Measurements from ENCODE around the gene KIF3A.

The KIF3A gene

GRCh38 chr5:132675936-132676689 is 61.2 kb downstream of the KIF3A start:
- Histone ChIP-seq H3K4me2 (ENCODE audit: low read length) (no peak overlapping the region), H3K36me3 (ENCODE audit: insufficient read depth, low read length) (no peaks in the 10 kb centered on the region), H3K27me3 (ENCODE audit: insufficient read depth, low read length) (no peaks in the 10 kb centered on the region), H3K4me3 (ENCODE audit: low read depth, low read length, poor library complexity, severe bottlenecking) (no peak overlapping the region), H3K4me1 (ENCODE audit: insufficient read depth, low read length, severe bottlenecking) (peaks cover 2% of the 10 kb centered on the region), H3K9me2 (ENCODE audit: low read depth, low read length) (no peaks in the 10 kb centered on the region), H4K20me1 (ENCODE audit: insufficient read depth, low read length) (no peaks in the 10 kb centered on the region), H3K79me2 (ENCODE audit: insufficient read depth, low read length) (no peaks in the 10 kb centered on the region), H3K9ac (ENCODE audit: low read length) (no peak overlapping the region), H3K9me3 (ENCODE audit: low read length) (no peaks in the 10 kb centered on the region), H3F3A (ENCODE audit: insufficient read depth, low read length) (no peaks in the 10 kb centered on the region), H3K27ac (ENCODE audit: low read depth, low read length, poor library complexity, severe bottlenecking) (no peak overlapping the region), H2AFZ (ENCODE audit: low read length) (no peak overlapping the region)
- TF ChIP-seq EZH2 (IDR thresholded peaks at IDR 0.05; ENCODE audit: borderline replicate concordance, low read length) (no peak), CTCF (IDR thresholded peaks at IDR 0.05; ENCODE audit: low read length) (no peak)

GRCh38 chr5:132674671-132675506 is 62.5 kb downstream of the KIF3A start:
- no peak overlapping the region for H3K4me2 ChIP-seq (ENCODE audit: low read length)
- H3K9ac ChIP-seq (ENCODE audit: low read length): no peak overlapping the region
- TF ChIP-seq EZH2 (IDR thresholded peaks at IDR 0.05; ENCODE audit: borderline replicate concordance, low read length) (no peak), CTCF (IDR thresholded peaks at IDR 0.05; ENCODE audit: low read length) (no peak)
- no peak overlapping the region for H2AFZ ChIP-seq (ENCODE audit: low read length)
- H3K4me1 ChIP-seq (ENCODE audit: insufficient read depth, low read length, severe bottlenecking): no peaks in the 10 kb centered on the region
- H3K9me2 ChIP-seq (ENCODE audit: low read depth, low read length): no peaks in the 10 kb centered on the region
- no peaks in the 10 kb centered on the region for H3F3A ChIP-seq (ENCODE audit: insufficient read depth, low read length)
- H3K79me2 ChIP-seq (ENCODE audit: insufficient read depth, low read length): no peaks in the 10 kb centered on the region
- no peaks in the 10 kb centered on the region for H4K20me1 ChIP-seq (ENCODE audit: insufficient read depth, low read length)
- no peaks in the 10 kb centered on the region for H3K27me3 ChIP-seq (ENCODE audit: insufficient read depth, low read length)
- no peak overlapping the region for H3K27ac ChIP-seq (ENCODE audit: low read depth, low read length, poor library complexity, severe bottlenecking)
- H3K4me3 ChIP-seq (ENCODE audit: low read depth, low read length, poor library complexity, severe bottlenecking): no peak overlapping the region
- H3K36me3 ChIP-seq (ENCODE audit: insufficient read depth, low read length): no peaks in the 10 kb centered on the region
- H3K9me3 ChIP-seq (ENCODE audit: low read length): no peaks in the 10 kb centered on the region

DNA sequence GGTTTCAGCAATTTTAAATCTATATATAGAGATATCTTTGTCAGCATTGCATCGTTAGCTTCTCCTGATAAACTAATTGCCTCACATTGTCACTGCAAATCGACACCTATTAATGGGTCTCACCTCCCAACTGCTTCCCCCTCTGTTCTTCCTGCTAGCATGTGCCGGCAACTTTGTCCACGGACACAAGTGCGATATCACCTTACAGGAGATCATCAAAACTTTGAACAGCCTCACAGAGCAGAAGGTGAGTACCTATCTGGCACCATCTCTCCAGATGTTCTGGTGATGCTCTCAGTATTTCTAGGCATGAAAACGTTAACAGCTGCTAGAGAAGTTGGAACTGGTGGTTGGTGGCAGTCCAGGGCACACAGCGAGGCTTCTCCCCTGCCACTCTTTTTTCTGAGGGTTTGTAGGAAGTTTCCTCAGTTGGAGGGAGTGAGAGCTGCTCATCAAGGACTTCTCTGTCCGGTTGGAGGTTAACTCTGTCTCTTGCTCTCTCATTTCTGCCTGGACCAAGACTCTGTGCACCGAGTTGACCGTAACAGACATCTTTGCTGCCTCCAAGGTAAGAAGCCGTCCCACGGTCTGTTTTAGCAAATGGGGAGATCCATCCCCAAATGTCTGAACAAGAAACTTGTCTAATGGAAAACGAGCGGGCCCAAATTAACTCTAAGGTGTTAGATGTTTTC is 63.3 kb downstream of the KIF3A start, which contains the start of gene IL4:
TSS of gene IL4 (plus strand) at position 51 of the 692 bp plus-strand sequence. CDS start at position 113, 62 bp downstream.
- no peaks in the 10 kb centered on the region for H3K36me3 ChIP-seq (ENCODE audit: insufficient read depth, low read length)
- no peak within 1 kb of the TSS for H2AFZ ChIP-seq (ENCODE audit: low read length)
- H4K20me1 ChIP-seq (ENCODE audit: insufficient read depth, low read length): no peaks in the 10 kb centered on the region
- H3K4me2 ChIP-seq (ENCODE audit: low read length): no peak within 1 kb of the TSS
- H3K27ac ChIP-seq (ENCODE audit: low read depth, low read length, poor library complexity, severe bottlenecking): no peak within 1 kb of the TSS
- no peak within 1 kb of the TSS for H3K4me3 ChIP-seq (ENCODE audit: low read depth, low read length, poor library complexity, severe bottlenecking)
- H3K27me3 ChIP-seq (ENCODE audit: insufficient read depth, low read length): no peaks in the 10 kb centered on the region
- H3K9me3 ChIP-seq (ENCODE audit: low read length): no peaks in the 10 kb centered on the region
- no peaks in the 10 kb centered on the region for H3K4me1 ChIP-seq (ENCODE audit: insufficient read depth, low read length, severe bottlenecking)
- TF ChIP-seq EZH2 (IDR thresholded peaks at IDR 0.05; ENCODE audit: borderline replicate concordance, low read length) (no peak), CTCF (IDR thresholded peaks at IDR 0.05; ENCODE audit: low read length) (no peak)
- H3K79me2 ChIP-seq (ENCODE audit: insufficient read depth, low read length): no peaks in the 10 kb centered on the region
- H3K9me2 ChIP-seq (ENCODE audit: low read depth, low read length): no peaks in the 10 kb centered on the region
- H3F3A ChIP-seq (ENCODE audit: insufficient read depth, low read length): no peaks in the 10 kb centered on the region
- H3K9ac ChIP-seq (ENCODE audit: low read length): no peak within 1 kb of the TSS
